Measurements from ENCODE around the gene CFAP119. TPM values are rescaled to one million over a fixed set of nuclear protein-coding genes. Genes with fewer than 3 reads are reported as not detected.

Gene CFAP119
- total and polyA plus RNA-seq, 8 donors: 5.1 to 10.9 (median 6.8) TPM

GRCh38 chr16:30779596-30779995, 17.7 kb upstream of the CFAP119 start:
- no peak for TF ChIP-seq CTCF (IDR thresholded peaks at IDR 0.05)
- H3K4me3 ChIP-seq: no peak overlapping the region
- intact Hi-C loops (cut with DNase I): no loop called here

GRCh38 chr16:30778549-30779244, 16.8 kb upstream of the CFAP119 start:
- no peak for ATAC-seq
- H3K27ac ChIP-seq: no peak overlapping the region

More at GRCh38 chr16:30779596-30779995, 17.7 kb upstream of the CFAP119 start:
- Histone ChIP-seq H3K4me1 (peaks cover 5 to 38% of the 10 kb centered on the region in 2 donors), H3K27ac (no peak overlapping the region), H3K36me3 (peaks cover 0 to 34% of the 10 kb centered on the region in 2 donors), H3K27me3 (no peaks in the 10 kb centered on the region), H3K9me3 (no peaks in the 10 kb centered on the region)
- ATAC-seq (no peak), DNase-seq (no peak)

GRCh38 chr16:30777591-30778297, 15.9 kb upstream of the CFAP119 start:
- ATAC-seq: no peak
- intact Hi-C loops (cut with DNase I): no loop called here
- Histone ChIP-seq H3K4me3 (no peak overlapping the region), H3K27me3 (no peaks in the 10 kb centered on the region), H3K36me3 (peaks cover 0 to 37% of the 10 kb centered on the region in 2 donors), H3K4me1 (peaks cover 5 to 47% of the 10 kb centered on the region in 2 donors), H3K27ac (no peak overlapping the region), H3K9me3 (no peaks in the 10 kb centered on the region)
- TF ChIP-seq CTCF (IDR thresholded peaks at IDR 0.05): no peak
- peak in 1 of 4 donors; percentile 41 for DNase-seq

More at GRCh38 chr16:30778549-30779244, 16.8 kb upstream of the CFAP119 start:
- H3K27me3 ChIP-seq: no peaks in the 10 kb centered on the region
- peaks cover 5 to 47% of the 10 kb centered on the region in 2 donors for H3K4me1 ChIP-seq
- peaks cover 0 to 37% of the 10 kb centered on the region in 2 donors for H3K36me3 ChIP-seq
- peak in 1 of 4 donors; percentile 35 for DNase-seq
- H3K9me3 ChIP-seq: no peaks in the 10 kb centered on the region
- TF ChIP-seq CTCF (IDR thresholded peaks at IDR 0.05): no peak
- H3K4me3 ChIP-seq: no peak overlapping the region
- intact Hi-C loops (cut with DNase I): no loop called here

- peak; percentile 92 for ATAC-seq
- no peak for TF ChIP-seq CTCF (IDR thresholded peaks at IDR 0.05)
- intact Hi-C loops (cut with DNase I): no loop called here
- peaks cover 0 to 43% of the 10 kb centered on the region in 2 donors for H3K36me3 ChIP-seq
- peak; percentile 80 to 92 (median 88) for DNase-seq
- H3K27ac ChIP-seq: peak overlapping the region; percentile 82 to 89
- no peaks in the 10 kb centered on the region for H3K9me3 ChIP-seq
- peak overlapping the region; percentile 81 to 89 for H3K4me3 ChIP-seq
- peaks cover 5 to 38% of the 10 kb centered on the region in 2 donors for H3K4me1 ChIP-seq
- no peaks in the 10 kb centered on the region for H3K27me3 ChIP-seq
Measured at GRCh38 chr16:30775392-30776188, 13.7 kb upstream of the CFAP119 start.

GRCh38 chr16:30775131-30775391, 13.2 kb upstream of the CFAP119 start:
- peaks cover 5 to 33% of the 10 kb centered on the region in 2 donors for H3K4me1 ChIP-seq
- ATAC-seq (no peak), DNase-seq (no peak)
- H3K27me3 ChIP-seq: no peaks in the 10 kb centered on the region
- H3K9me3 ChIP-seq: no peaks in the 10 kb centered on the region
- H3K27ac ChIP-seq: peak overlapping the region; percentile 82 to 89
- intact Hi-C loops (cut with DNase I): no loop called here
- TF ChIP-seq CTCF (IDR thresholded peaks at IDR 0.05): no peak
- H3K4me3 ChIP-seq: peak overlapping the region; percentile 81 to 89
- H3K36me3 ChIP-seq: peaks cover 0 to 48% of the 10 kb centered on the region in 2 donors
